Measurements from ENCODE around the gene HHAT.

The HHAT gene

DNA sequence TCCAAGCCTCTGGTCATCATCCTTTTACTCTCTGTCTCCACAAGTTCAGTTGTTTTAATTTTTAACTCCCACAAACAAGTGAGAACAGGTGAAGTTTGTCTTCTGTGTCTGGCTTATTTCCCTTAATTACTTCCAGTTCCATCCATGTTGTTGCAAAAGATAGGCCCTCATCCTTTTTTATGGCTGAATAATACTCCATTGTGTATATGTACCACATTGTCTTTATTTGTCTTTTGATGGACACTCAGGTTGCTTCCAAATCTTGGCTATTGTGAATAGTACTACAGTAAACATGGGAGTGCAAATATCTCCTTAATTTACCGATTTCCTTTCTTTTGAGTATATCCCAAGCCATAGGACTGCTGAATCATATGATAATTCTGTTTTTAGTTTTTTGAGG is 262.5 kb downstream of the HHAT start:
- H3K36me3 ChIP-seq (ENCODE audit: insufficient read depth, low read length): no peaks in the 10 kb centered on the region; the same call in 1 of the 2 replicates
- no peak overlapping the region for H3K4me3 ChIP-seq (ENCODE audit: low read length, poor library complexity, severe bottlenecking)
- H3F3A ChIP-seq (ENCODE audit: low read depth): no peaks in the 10 kb centered on the region

GRCh38 chr1:210594605-210595004 is 265.9 kb downstream of the HHAT start:
- Histone ChIP-seq H3K27me3 (ENCODE audit: insufficient read depth, low read length, poor library complexity, severe bottlenecking) (no peaks in the 10 kb centered on the region), H3K9ac (ENCODE audit: low read depth, low read length, poor library complexity, severe bottlenecking) (no peak overlapping the region), H3K9me2 (replicated peaks; ENCODE audit: low read depth, low read length) (no peaks in the 10 kb centered on the region), H3K4me3 (ENCODE audit: low read length, poor library complexity, severe bottlenecking) (no peak overlapping the region), H4K20me1 (ENCODE audit: insufficient read depth, low read length, poor library complexity, severe bottlenecking) (no peaks in the 10 kb centered on the region), H3K36me3 (ENCODE audit: insufficient read depth, low read length) (no peaks in the 10 kb centered on the region; the same call in 1 of the 2 replicates), H3K4me1 (ENCODE audit: insufficient read depth, low read length, poor library complexity, severe bottlenecking) (no peaks in the 10 kb centered on the region), H3K9me3 (ENCODE audit: insufficient read depth, low read depth, low read length) (peaks cover 2% of the 10 kb centered on the region; the same call in 1 of the 2 replicates), H2AFZ (ENCODE audit: low read length) (no peak overlapping the region), H3K4me2 (ENCODE audit: low read depth, low read length, poor library complexity, severe bottlenecking) (no peak overlapping the region), H3F3A (ENCODE audit: low read depth) (no peaks in the 10 kb centered on the region), H3K79me2 (ENCODE audit: insufficient read depth, low read length) (no peaks in the 10 kb centered on the region)
- TF ChIP-seq EZH2phosphoT487 (IDR thresholded peaks at IDR 0.05; ENCODE audit: borderline replicate concordance) (no peak), CTCF (conservative IDR thresholded peaks at IDR 0.05; ENCODE audit: low read length) (no peak)

More for the DNA sequence above, 262.5 kb downstream of the HHAT start:
- TF ChIP-seq CTCF (conservative IDR thresholded peaks at IDR 0.05; ENCODE audit: low read length): no peak
- no peak for TF ChIP-seq EZH2phosphoT487 (IDR thresholded peaks at IDR 0.05; ENCODE audit: borderline replicate concordance)
- Histone ChIP-seq H3K79me2 (ENCODE audit: insufficient read depth, low read length) (no peaks in the 10 kb centered on the region), H3K9ac (ENCODE audit: low read depth, low read length, poor library complexity, severe bottlenecking) (no peak overlapping the region), H4K20me1 (ENCODE audit: insufficient read depth, low read length, poor library complexity, severe bottlenecking) (no peaks in the 10 kb centered on the region), H3K9me2 (replicated peaks; ENCODE audit: low read depth, low read length) (no peaks in the 10 kb centered on the region), H3K4me2 (ENCODE audit: low read depth, low read length, poor library complexity, severe bottlenecking) (no peak overlapping the region), H3K27me3 (ENCODE audit: insufficient read depth, low read length, poor library complexity, severe bottlenecking) (no peaks in the 10 kb centered on the region), H2AFZ (ENCODE audit: low read length) (no peak overlapping the region), H3K9me3 (ENCODE audit: insufficient read depth, low read depth, low read length) (peaks cover 2% of the 10 kb centered on the region; the same call in 1 of the 2 replicates), H3K4me1 (ENCODE audit: insufficient read depth, low read length, poor library complexity, severe bottlenecking) (peaks cover 6% of the 10 kb centered on the region)

DNA sequence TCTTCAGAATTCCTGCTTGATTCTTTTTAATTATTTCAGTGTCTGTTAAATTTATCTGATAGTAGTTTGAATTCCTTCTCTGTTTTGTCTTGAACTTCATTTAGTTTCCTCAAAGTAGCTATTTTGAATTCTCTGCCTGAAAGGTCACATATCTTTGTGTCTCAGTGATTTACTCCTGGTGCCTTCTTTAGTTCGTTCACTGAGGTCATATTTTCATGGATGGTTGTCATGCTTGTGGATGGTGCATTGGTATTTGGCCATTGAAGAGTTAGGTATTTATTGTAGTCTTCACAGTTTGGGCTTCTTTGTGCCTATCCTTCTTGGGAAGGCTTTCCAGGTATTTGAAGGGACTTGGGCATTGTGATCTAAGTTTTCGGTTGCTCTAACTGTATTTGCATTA is 267.9 kb downstream of the HHAT start:
- no peaks in the 10 kb centered on the region for H3K9me2 ChIP-seq (replicated peaks; ENCODE audit: low read depth, low read length)
- H3K4me3 ChIP-seq (ENCODE audit: low read length, poor library complexity, severe bottlenecking): no peak overlapping the region
- H4K20me1 ChIP-seq (ENCODE audit: insufficient read depth, low read length, poor library complexity, severe bottlenecking): no peaks in the 10 kb centered on the region
- H3F3A ChIP-seq (ENCODE audit: low read depth): no peaks in the 10 kb centered on the region
- no peaks in the 10 kb centered on the region for H3K9me3 ChIP-seq (ENCODE audit: insufficient read depth, low read depth, low read length)
- peaks cover 6% of the 10 kb centered on the region for H3K4me1 ChIP-seq (ENCODE audit: insufficient read depth, low read length, poor library complexity, severe bottlenecking)
- H3K79me2 ChIP-seq (ENCODE audit: insufficient read depth, low read length): no peaks in the 10 kb centered on the region
- H3K27me3 ChIP-seq (ENCODE audit: insufficient read depth, low read length, poor library complexity, severe bottlenecking): no peaks in the 10 kb centered on the region
- TF ChIP-seq EZH2phosphoT487 (IDR thresholded peaks at IDR 0.05; ENCODE audit: borderline replicate concordance): no peak
- no peak for TF ChIP-seq CTCF (conservative IDR thresholded peaks at IDR 0.05; ENCODE audit: low read length)
- H3K4me2 ChIP-seq (ENCODE audit: low read depth, low read length, poor library complexity, severe bottlenecking): no peak overlapping the region
- no peak overlapping the region for H2AFZ ChIP-seq (ENCODE audit: low read length)
- no peaks in the 10 kb centered on the region; the same call in 1 of the 2 replicates for H3K36me3 ChIP-seq (ENCODE audit: insufficient read depth, low read length)
- H3K9ac ChIP-seq (ENCODE audit: low read depth, low read length, poor library complexity, severe bottlenecking): no peak overlapping the region

Data from Loucy (cell line).